ENCODE data around the gene TVP23B. TPM values are rescaled to one million over a fixed set of nuclear protein-coding genes. Genes with fewer than 3 reads are reported as not detected.
"Not testable (repeated sequence)": the region's sequence is repeated elsewhere in the genome, so short reads cannot be mapped to it uniquely, and the experiment has no call there.

The TVP23B gene
- polyA plus RNA-seq, result 10 to 100 TPM; 20.5 to 69.5 (median 26.4) TPM
- long read RNA-seq, donor 1, result 0 reads
- long read RNA-seq, donor 2, transcript TVP23B-201 (7 exons, 2,064 nt), result major isoform, 9 of 11 reads
- long read RNA-seq, donor 2, partial matches to known transcripts, result 0 of 11 reads
- long read RNA-seq, donor 2, other reads (novel, unspliced or antisense), result 0 of 11 reads
- long read RNA-seq, donor 3, transcript TVP23B-201 (7 exons, 2,064 nt), result major isoform, 13 of 13 reads
- long read RNA-seq, donor 3, partial matches to known transcripts, result 0 of 13 reads
- long read RNA-seq, donor 3, other reads (novel, unspliced or antisense), result 0 of 13 reads
- long read RNA-seq, donor 4, result 0 reads
- long read RNA-seq, donor 5, partial matches to known transcripts, result 0 of 4 reads
- long read RNA-seq, donor 5, other reads (novel, unspliced or antisense), result 0 of 4 reads
- long read RNA-seq, donor 6, transcript TVP23B-201 (7 exons, 2,064 nt), result major isoform, 27 of 34 reads
- long read RNA-seq, donor 6, partial matches to known transcripts, result 6 of 34 reads
- long read RNA-seq, donor 6, other reads (novel, unspliced or antisense), result 0 of 34 reads
- long read RNA-seq, donor 7, transcript TVP23B-201 (7 exons, 2,064 nt), result major isoform, 11 of 13 reads
- long read RNA-seq, donor 7, partial matches to known transcripts, result 0 of 13 reads
- long read RNA-seq, donor 7, other reads (novel, unspliced or antisense), result 0 of 13 reads
- long read RNA-seq, donor 8, partial matches to known transcripts, result 0 of 3 reads
- long read RNA-seq, donor 8, other reads (novel, unspliced or antisense), result 0 of 3 reads
- long read RNA-seq, donor 9, transcript TVP23B-201 (7 exons, 2,064 nt), result major isoform, 8 of 9 reads
- long read RNA-seq, donor 9, partial matches to known transcripts, result 0 of 9 reads
- long read RNA-seq, donor 9, other reads (novel, unspliced or antisense), result 0 of 9 reads
- long read RNA-seq, donor 10, transcript TVP23B-201 (7 exons, 2,064 nt), result major isoform, 22 of 24 reads
- long read RNA-seq, donor 10, partial matches to known transcripts, result 0 of 24 reads
- long read RNA-seq, donor 10, other reads (novel, unspliced or antisense), result 0 of 24 reads

GRCh38 chr17:18780991-18781718 lies at the start of gene TVP23B:
TSS of gene TVP23B (plus strand) at chr17:18781183. CDS start at chr17:18781294, 111 bp downstream.
- peak; percentile 95 to 96 for DNase-seq
- not testable (repeated sequence) for H3K9me3 ChIP-seq (ENCODE audit: control insufficient read depth in 2 of 2, insufficient read depth in 1 of 2, low read depth in 1 of 2, low read length in 1 of 2); H3K27me3 ChIP-seq (ENCODE audit: control insufficient read depth in 3 of 3, insufficient read depth in 3 of 3, low read length in 3 of 3); H3K36me3 ChIP-seq (ENCODE audit: control insufficient read depth in 3 of 3, insufficient read depth in 2 of 3, low read depth in 1 of 3, low read length in 3 of 3); FAIRE-seq; H3K4me1 ChIP-seq (ENCODE audit: control insufficient read depth in 3 of 3, insufficient read depth in 2 of 3, low read depth in 1 of 3, low read length in 2 of 3)
- Histone ChIP-seq H3K27ac (ENCODE audit: low read depth in 1 of 3, low read length in 2 of 3) (peak within 1 kb of the TSS; percentile 79 to 87 (median 81)), H3K4me3 (ENCODE audit: low read depth in 1 of 3, low read length in 3 of 3) (peak within 1 kb of the TSS; percentile 30 to 71 (median 63))
- 0 to 1% (median 0%) methylated on average over 31 to 54 of the region's 56 CpGs for WGBS, 3 donors

GRCh38 chr17:18732438-18732837 lies 48.5 kb upstream of the TVP23B start:
- H3K27ac ChIP-seq (ENCODE audit: low read depth in 1 of 3, low read length in 2 of 3); H3K4me1 ChIP-seq (ENCODE audit: control insufficient read depth in 3 of 3, insufficient read depth in 2 of 3, low read depth in 1 of 3, low read length in 2 of 3); H3K36me3 ChIP-seq (ENCODE audit: control insufficient read depth in 3 of 3, insufficient read depth in 2 of 3, low read depth in 1 of 3, low read length in 3 of 3); H3K4me3 ChIP-seq (ENCODE audit: low read depth in 1 of 3, low read length in 3 of 3); H3K27me3 ChIP-seq (ENCODE audit: control insufficient read depth in 3 of 3, insufficient read depth in 3 of 3, low read length in 3 of 3); DNase-seq; H3K9me3 ChIP-seq (ENCODE audit: control insufficient read depth in 2 of 2, insufficient read depth in 1 of 2, low read depth in 1 of 2, low read length in 1 of 2): not testable (repeated sequence)
- FAIRE-seq, result peak; percentile 94
- WGBS, 3 donors, result 14 to 50% (median 44%) methylated on average over 1 of the region's 1 CpG

- not testable (repeated sequence) for H3K4me1 ChIP-seq (ENCODE audit: control insufficient read depth in 3 of 3, insufficient read depth in 2 of 3, low read depth in 1 of 3, low read length in 2 of 3); H3K4me3 ChIP-seq (ENCODE audit: low read depth in 1 of 3, low read length in 3 of 3); H3K36me3 ChIP-seq (ENCODE audit: control insufficient read depth in 3 of 3, insufficient read depth in 2 of 3, low read depth in 1 of 3, low read length in 3 of 3); H3K9me3 ChIP-seq (ENCODE audit: control insufficient read depth in 2 of 2, insufficient read depth in 1 of 2, low read depth in 1 of 2, low read length in 1 of 2); DNase-seq; FAIRE-seq; H3K27ac ChIP-seq (ENCODE audit: low read depth in 1 of 3, low read length in 2 of 3); H3K27me3 ChIP-seq (ENCODE audit: control insufficient read depth in 3 of 3, insufficient read depth in 3 of 3, low read length in 3 of 3)
- 77 to 94% (median 90%) methylated on average over 3 to 4 of the region's 4 CpGs for WGBS, 3 donors
Measured at GRCh38 chr17:18733350-18733749, 47.6 kb upstream of the TVP23B start.

GRCh38 chr17:18739616-18740391 lies 41.2 kb upstream of the TVP23B start:
- WGBS, 3 donors, result 77 to 90% (median 85%) methylated on average over 7 of the region's 7 CpGs

GRCh38 chr17:18741228-18741627 lies 39.8 kb upstream of the TVP23B start:
- not testable (repeated sequence) for H3K4me3 ChIP-seq (ENCODE audit: low read depth in 1 of 3, low read length in 3 of 3); FAIRE-seq; H3K36me3 ChIP-seq (ENCODE audit: control insufficient read depth in 3 of 3, insufficient read depth in 2 of 3, low read depth in 1 of 3, low read length in 3 of 3); H3K4me1 ChIP-seq (ENCODE audit: control insufficient read depth in 3 of 3, insufficient read depth in 2 of 3, low read depth in 1 of 3, low read length in 2 of 3); H3K9me3 ChIP-seq (ENCODE audit: control insufficient read depth in 2 of 2, insufficient read depth in 1 of 2, low read depth in 1 of 2, low read length in 1 of 2); H3K27me3 ChIP-seq (ENCODE audit: control insufficient read depth in 3 of 3, insufficient read depth in 3 of 3, low read length in 3 of 3)
- 25 to 67% (median 54%) methylated on average over 2 to 4 of the region's 6 CpGs for WGBS, 3 donors
- peak in 1 of 2 donors; percentile 38 for DNase-seq
- peak overlapping the region in 1 of 3 donors; percentile 31 for H3K27ac ChIP-seq (ENCODE audit: low read depth in 1 of 3, low read length in 2 of 3)

More at GRCh38 chr17:18739616-18740391, 41.2 kb upstream of the TVP23B start:
- H3K9me3 ChIP-seq (ENCODE audit: control insufficient read depth in 2 of 2, insufficient read depth in 1 of 2, low read depth in 1 of 2, low read length in 1 of 2); H3K4me1 ChIP-seq (ENCODE audit: control insufficient read depth in 3 of 3, insufficient read depth in 2 of 3, low read depth in 1 of 3, low read length in 2 of 3); FAIRE-seq; H3K36me3 ChIP-seq (ENCODE audit: control insufficient read depth in 3 of 3, insufficient read depth in 2 of 3, low read depth in 1 of 3, low read length in 3 of 3); H3K4me3 ChIP-seq (ENCODE audit: low read depth in 1 of 3, low read length in 3 of 3); DNase-seq; H3K27ac ChIP-seq (ENCODE audit: low read depth in 1 of 3, low read length in 2 of 3); H3K27me3 ChIP-seq (ENCODE audit: control insufficient read depth in 3 of 3, insufficient read depth in 3 of 3, low read length in 3 of 3): not testable (repeated sequence)

GRCh38 chr17:18743699-18744421 lies 37.1 kb upstream of the TVP23B start, which contains the start of gene FBXW10:
TSS of gene FBXW10 (plus strand) at chr17:18744054. CDS start at chr17:18744245, 191 bp downstream.
- not testable (repeated sequence) for H3K4me3 ChIP-seq (ENCODE audit: low read depth in 1 of 3, low read length in 3 of 3); H3K9me3 ChIP-seq (ENCODE audit: control insufficient read depth in 2 of 2, insufficient read depth in 1 of 2, low read depth in 1 of 2, low read length in 1 of 2); FAIRE-seq; H3K36me3 ChIP-seq (ENCODE audit: control insufficient read depth in 3 of 3, insufficient read depth in 2 of 3, low read depth in 1 of 3, low read length in 3 of 3); H3K27me3 ChIP-seq (ENCODE audit: control insufficient read depth in 3 of 3, insufficient read depth in 3 of 3, low read length in 3 of 3); DNase-seq
- 50 to 83% (median 75%) methylated on average over 7 to 9 of the region's 10 CpGs for WGBS, 3 donors
- peak within 1 kb of the TSS in 1 of 3 donors; percentile 63 for H3K27ac ChIP-seq (ENCODE audit: low read depth in 1 of 3, low read length in 2 of 3)
- H3K4me1 ChIP-seq (ENCODE audit: control insufficient read depth in 3 of 3, insufficient read depth in 2 of 3, low read depth in 1 of 3, low read length in 2 of 3), result peaks cover 0 to 13% (median 0%) of the 10 kb centered on the region in 3 donors

- not testable (repeated sequence) for DNase-seq; H3K27me3 ChIP-seq (ENCODE audit: control insufficient read depth in 3 of 3, insufficient read depth in 3 of 3, low read length in 3 of 3); H3K4me3 ChIP-seq (ENCODE audit: low read depth in 1 of 3, low read length in 3 of 3); H3K36me3 ChIP-seq (ENCODE audit: control insufficient read depth in 3 of 3, insufficient read depth in 2 of 3, low read depth in 1 of 3, low read length in 3 of 3); FAIRE-seq; H3K9me3 ChIP-seq (ENCODE audit: control insufficient read depth in 2 of 2, insufficient read depth in 1 of 2, low read depth in 1 of 2, low read length in 1 of 2)
- Histone ChIP-seq H3K27ac (ENCODE audit: low read depth in 1 of 3, low read length in 2 of 3) (peak overlapping the region in 1 of 3 donors; percentile 63), H3K4me1 (ENCODE audit: control insufficient read depth in 3 of 3, insufficient read depth in 2 of 3, low read depth in 1 of 3, low read length in 2 of 3) (peaks cover 0 to 13% (median 0%) of the 10 kb centered on the region in 3 donors)
- WGBS, 3 donors, result 6 to 39% (median 31%) methylated on average over 3 to 4 of the region's 4 CpGs
Measured at GRCh38 chr17:18744726-18745125, 36.3 kb upstream of the TVP23B start.

All from small intestine (tissue), 16 donors.